Stimulated activated CD4-positive, alpha-beta T cell treated with anti-CD3 and anti-CD28 coated beads, Interleukin-1b, Interleukin-23, amount 100 ng/mL, for 4 hours (primary cell): Measurements from ENCODE around the gene GATAD2B.
A peak's percentile ranks its signal among the peaks of the same experiment; 100 is the strongest.
"Not testable (repeated sequence)": the region's sequence is repeated elsewhere in the genome, so short reads cannot be mapped to it uniquely, and the experiment has no call there.

Experiments used
- DNase-seq, 2 donors: peaks; one replicate each; pipeline ENCODE4 v3.0.0-alpha.2; 2020; ENCODE audit warnings: low read depth in 2 of 2

Gene GATAD2B

GRCh38 chr1:153778051-153778823, 144.5 kb downstream of the GATAD2B start:
- DNase-seq, result no peak

- no peak for DNase-seq
Observed at GRCh38 chr1:153777648-153778047, 145.1 kb downstream of the GATAD2B start.

DNA sequence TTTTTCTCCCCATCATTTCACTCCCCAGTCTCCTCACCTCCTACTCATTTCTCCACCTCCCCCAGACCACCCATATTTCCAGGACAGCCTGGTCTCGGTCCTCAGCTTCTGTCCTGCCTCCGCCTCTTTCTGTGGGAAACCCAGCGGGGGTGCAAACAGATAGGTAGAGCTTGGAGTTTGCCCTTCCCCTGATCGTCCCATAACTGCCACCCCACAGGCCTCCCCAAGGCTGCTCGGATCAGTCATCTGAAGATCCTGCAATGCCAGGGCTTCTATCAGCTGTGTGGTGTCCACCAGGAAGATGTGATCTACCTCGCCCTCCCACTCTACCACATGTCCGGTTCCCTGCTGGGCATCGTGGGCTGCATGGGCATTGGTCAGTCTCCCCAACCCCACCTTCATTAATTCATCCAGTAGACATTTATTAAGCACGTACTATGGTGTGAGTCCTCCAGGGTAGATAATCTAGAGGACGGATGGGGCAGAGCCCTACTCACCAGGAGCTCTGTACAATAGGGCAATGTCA, 145.9 kb downstream of the GATAD2B start:
- no peak for DNase-seq

DNA sequence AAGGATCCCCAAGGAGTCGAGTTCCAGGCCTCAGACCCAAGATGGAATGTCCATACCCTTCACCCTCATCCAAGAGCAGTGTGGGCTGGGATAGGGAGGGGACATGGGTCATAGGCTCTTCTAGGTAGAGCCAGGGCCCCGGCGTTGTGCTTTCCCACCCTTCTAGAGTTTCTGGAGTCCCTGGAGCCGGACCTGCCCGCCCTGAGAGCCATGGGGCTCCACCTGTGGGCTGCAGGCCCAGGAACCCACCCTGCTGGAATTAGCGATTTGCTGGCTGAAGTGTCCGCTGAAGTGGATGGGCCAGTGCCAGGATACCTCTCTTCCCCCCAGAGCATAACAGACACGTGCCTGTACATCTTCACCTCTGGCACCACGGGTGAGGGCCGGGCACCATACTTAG, 146.4 kb downstream of the GATAD2B start:
- no peak for DNase-seq

DNA sequence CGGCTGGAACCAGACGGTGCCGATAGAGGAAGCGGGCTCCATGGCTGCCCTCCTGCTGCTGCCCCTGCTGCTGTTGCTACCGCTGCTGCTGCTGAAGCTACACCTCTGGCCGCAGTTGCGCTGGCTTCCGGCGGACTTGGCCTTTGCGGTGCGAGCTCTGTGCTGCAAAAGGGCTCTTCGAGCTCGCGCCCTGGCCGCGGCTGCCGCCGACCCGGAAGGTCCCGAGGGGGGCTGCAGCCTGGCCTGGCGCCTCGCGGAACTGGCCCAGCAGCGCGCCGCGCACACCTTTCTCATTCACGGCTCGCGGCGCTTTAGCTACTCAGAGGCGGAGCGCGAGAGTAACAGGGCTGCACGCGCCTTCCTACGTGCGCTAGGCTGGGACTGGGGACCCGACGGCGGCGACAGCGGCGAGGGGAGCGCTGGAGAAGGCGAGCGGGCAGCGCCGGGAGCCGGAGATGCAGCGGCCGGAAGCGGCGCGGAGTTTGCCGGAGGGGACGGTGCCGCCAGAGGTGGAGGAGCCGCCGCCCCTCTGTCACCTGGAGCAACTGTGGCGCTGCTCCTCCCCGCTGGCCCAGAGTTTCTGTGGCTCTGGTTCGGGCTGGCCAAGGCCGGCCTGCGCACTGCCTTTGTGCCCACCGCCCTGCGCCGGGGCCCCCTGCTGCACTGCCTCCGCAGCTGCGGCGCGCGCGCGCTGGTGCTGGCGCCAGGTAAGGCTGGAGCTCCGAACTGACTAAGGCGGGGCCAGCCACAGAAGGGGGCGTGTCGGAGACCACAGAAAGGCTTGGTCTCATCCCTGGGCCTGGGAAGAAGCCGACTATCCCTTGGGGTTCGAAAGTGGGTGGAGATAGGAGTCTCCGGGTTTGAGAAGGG, 147.1 kb downstream of the GATAD2B start:
- DNase-seq, result peak; percentile 45 to 56

- DNase-seq, result peak in 1 of 2 donors; percentile 17
Observed at GRCh38 chr1:153774780-153775457, 147.9 kb downstream of the GATAD2B start, which contains the start of gene SLC27A3. Gene SLC27A3 (plus strand): TSS chr1:153775407. CDS start chr1:153775498, 91 bp downstream.

GRCh38 chr1:153774026-153774595, 148.7 kb downstream of the GATAD2B start:
- DNase-seq, result no peak

GRCh38 chr1:153773096-153773921, 149.5 kb downstream of the GATAD2B start:
- DNase-seq, result no peak

DNA sequence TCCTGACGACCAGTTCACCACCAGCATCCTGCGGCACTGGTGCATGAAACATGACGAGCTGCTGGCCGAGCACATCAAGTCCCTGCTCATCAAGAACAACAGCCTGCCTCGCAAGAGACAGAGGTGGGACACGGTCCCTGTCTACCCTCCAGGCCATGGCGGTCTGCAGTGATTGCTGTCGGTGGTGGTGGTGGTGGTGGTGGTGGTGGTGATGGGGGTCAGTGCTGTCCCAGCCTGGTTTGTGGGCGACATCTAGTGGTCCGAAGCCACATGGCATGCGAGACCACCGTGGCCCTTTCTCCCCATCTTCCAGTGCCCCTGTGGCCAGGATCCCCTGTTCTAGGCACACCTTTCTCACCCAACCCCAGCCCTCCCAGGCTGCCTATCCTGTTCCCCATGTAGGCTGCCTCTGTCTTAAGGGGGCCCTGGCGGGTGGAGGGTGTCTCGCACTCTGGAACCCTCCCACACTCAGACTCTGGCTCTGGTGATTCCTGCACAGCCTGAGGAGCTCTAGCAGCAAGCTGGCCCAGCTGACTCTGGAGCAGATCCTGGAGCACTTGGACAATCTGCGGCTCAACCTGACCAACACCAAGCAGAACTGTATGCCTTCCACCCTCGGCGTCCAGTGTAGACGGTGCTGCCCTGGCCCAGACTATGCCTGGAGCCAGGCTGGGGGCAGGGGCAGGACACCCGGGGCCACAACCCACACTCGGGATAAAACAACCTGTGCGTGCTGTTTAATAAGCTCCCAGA, 150.8 kb downstream of the GATAD2B start:
- no peak for DNase-seq

DNA sequence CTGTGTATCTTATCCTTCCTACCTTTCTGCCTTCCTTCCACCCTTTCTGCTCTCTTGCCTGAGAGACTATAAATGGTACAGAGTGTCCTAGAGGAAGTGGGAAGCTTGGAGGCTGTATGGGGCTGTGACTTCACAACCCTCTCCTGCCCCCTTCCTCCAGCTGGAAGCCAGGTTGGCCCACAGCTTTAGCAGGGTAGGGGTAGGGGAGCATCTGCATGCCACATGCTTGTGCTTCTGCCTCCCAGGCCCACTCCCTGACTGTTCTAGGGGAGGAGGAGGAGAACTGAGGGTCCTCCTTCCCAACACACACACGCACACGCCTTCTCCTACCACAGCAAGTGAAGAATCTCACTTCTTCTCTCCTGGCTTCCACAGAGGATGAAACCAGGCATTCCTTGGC, 151.5 kb downstream of the GATAD2B start:
- no peak for DNase-seq

DNA sequence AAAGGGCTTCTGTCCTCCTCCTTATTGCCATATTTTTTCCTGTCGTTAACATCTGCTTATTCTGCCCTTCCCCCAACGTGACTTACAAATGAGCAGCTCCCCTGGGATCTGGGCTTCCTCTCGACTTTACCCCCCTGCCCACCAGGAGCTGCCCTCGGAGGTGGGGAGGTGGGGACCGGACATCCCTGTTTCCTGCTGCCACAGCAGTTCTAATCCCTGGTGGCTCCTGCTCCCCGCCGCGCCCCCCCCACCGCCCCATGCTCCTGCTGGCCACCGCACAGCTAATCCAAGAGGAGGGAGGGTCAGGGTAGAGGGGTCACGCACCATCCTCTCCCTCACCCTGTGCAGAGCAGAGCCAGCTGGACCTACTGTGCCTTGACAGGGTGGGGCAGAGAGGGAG, 152.0 kb downstream of the GATAD2B start:
- DNase-seq, result no peak

- DNase-seq, result no peak
Observed at GRCh38 chr1:153769221-153769620, 153.6 kb downstream of the GATAD2B start.

DNA sequence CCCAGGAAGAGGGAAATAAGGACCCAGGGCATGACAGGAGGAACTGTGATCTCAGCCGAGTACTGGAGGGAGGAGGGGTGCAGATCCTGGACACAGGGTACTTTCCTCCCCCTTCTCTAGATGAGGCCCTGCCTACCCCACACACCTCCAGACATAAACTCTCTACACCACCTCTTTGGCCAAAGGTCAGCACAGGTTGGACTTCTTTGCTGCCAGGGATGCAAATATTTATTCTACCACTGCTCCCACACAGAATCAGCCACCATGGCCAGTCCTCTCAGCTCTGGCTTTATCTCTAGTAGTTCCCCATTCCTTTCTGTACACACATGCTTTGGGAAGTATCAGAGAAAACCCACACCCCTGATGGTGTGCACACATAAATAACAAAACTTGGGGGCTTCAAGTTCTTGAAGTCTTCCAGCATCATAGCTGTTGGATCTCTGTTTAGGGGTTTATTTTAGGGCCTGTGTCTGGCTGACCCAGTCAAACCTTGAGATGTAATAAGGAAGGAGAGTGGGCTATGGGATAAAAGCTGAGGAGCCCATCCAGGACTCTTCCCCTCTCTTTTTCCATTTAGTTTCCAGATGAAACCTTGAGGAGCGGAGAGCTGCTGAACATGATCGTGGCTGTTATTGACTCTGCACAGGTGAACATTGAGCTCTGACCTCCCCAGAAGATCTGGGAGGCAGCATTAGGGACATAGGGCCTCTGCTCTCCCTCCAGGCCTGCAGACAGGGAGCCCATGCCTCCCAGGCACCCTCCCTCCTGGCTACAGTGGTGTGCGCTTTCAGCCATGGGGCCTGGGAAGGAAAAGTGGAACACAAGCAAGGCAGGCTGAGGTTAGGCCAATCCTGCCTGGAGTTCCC, 154.2 kb downstream of the GATAD2B start:
- DNase-seq, result no peak

DNA sequence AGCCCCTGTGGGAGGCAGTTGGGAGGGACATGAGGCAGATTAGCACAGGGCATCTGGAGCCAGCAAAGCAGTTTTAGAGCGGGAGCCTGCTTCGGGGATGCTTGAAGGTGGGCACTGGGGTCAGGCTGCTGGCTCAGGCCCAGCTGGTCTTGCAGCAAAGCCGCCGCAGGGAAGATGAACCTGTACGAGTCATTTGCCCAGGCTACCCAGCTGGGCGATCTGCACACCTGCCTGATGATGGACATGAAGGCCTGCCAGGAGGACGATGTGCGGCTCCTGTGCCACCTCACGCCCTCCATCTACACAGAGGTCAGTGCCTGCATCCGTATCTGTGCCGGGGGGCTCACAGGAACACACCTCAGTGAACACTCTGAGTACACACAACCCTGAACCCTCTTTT, 155.3 kb downstream of the GATAD2B start:
- no peak for DNase-seq

GRCh38 chr1:153766663-153767062, 156.1 kb downstream of the GATAD2B start:
- not testable (repeated sequence) for DNase-seq

DNA sequence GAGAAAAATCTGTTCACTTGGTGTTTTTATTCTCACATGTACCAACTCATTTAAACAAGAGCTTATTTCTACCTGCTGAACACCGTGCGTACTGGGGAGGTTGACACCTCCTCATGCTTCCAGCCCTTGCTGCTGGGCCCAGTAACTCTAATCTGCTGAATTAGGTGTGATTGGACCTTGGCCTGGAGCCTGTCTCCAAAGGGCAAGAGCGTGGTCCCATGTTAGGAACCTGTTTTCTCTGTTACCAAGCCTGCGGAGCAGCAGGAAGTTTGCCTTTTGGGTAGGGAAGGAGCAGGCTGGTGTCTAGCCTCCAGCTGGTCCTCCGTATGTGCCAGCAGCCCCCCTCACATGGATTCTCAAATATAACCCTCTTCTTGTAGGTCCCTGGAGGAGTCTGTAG, 158.5 kb downstream of the GATAD2B start:
- DNase-seq, result no peak

DNA sequence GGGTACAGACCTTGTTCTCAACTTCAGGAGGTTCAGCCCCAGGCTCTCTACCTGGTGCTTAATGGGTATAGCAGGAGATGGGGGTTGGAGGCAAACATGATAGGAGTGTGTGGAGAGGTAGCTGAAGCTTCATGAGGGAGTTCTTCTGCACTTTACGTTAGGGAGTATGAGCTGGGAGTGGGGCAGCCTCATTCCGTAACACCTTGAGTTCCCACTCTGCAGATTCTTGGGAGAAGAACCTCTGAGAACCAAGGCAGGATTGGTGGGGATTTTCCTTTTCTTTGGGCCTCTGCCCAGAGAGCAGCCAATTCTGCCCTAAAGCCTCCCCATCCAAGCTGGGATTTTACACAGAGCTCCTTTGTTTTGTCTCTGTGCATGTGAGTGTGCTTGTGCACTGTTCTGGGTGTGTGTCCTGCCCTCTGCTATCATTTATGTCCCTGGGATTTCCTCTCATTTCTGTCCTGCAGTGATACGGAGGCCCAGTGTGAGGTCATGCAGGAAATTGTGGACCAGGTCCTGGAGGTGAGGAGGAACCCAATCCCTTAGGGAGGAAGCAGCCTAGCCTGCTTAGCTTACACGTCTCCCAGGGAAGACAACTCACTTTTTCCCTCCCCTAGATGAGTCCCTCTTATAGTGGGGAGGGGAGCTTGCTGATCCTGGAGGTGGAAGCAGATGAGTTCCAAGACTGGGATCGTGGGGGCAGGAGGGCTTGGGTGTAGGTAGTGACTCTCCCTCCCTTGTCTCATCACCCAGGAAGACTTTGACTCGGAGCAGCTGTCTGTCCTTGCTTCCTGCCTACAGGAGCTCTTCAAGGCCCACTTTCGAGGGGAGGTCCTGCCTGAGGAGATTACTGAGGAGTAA, 159.2 kb downstream of the GATAD2B start:
- no peak for DNase-seq

GRCh38 chr1:153760440-153760839, 162.3 kb downstream of the GATAD2B start:
- no peak for DNase-seq
